Vagina (tissue), 2 donors: ENCODE data around the gene EREG. TPM values are rescaled to one million over a fixed set of nuclear protein-coding genes. Genes with fewer than 3 reads are reported as not detected.

Source experiments
- DNase-seq, 2 donors: peaks; one replicate each; pipeline ENCODE4 v3.0.0-alpha.2; 2017; ENCODE audit errors: extremely low spot score in 2 of 2
- H3K27ac ChIP-seq: fragments of 200-600 bp; sonication (generic); one replicate; pipeline ENCODE4 v1.5.1; 2019
- H3K27me3 ChIP-seq: fragments of 200-600 bp; sonication (generic); one replicate; pipeline ENCODE4 v1.5.1; 2019
- H3K36me3 ChIP-seq, 2 donors: fragments of 200-600 bp; sonication (generic); one replicate each; pipeline ENCODE4 v1.5.1; 2017 to 2019
- H3K4me1 ChIP-seq: fragments of 200-600 bp; sonication (generic); one replicate; pipeline ENCODE4 v1.5.1; 2019
- H3K4me3 ChIP-seq, 2 donors: fragments of 200-600 bp; sonication (generic); 1 replicate in 1 of 2; 2 replicates in 1 of 2; pipeline ENCODE4 v1.5.1; 2016 to 2019
- H3K9me3 ChIP-seq: fragments of 200-600 bp; sonication (generic); one replicate; pipeline ENCODE4 v1.5.1; 2019
- POLR2A ChIP-seq, 2 donors: fragments of 450-650 bp; IDR thresholded peaks; one replicate each; pipeline ENCODE4 v1.6.1; 2017; ENCODE audit warnings: antibody characterized with exemption in 2 of 2, mild to moderate bottlenecking in 2 of 2, moderate library complexity in 2 of 2
- POLR2AphosphoS5 ChIP-seq, 2 donors: sonication (generic); formaldehyde crosslinking; IDR thresholded peaks; one replicate each; pipeline ENCODE4 v1.9.0; 2017; ENCODE audit warnings: antibody characterized with exemption in 2 of 2, mild to moderate bottlenecking in 2 of 2, low read depth in 1 of 2; ENCODE audit not compliant: insufficient read depth in 1 of 2
- intact Hi-C: fragments of 100-400 bp; cut with DNase I; formaldehyde crosslinking; loops from one replicate; pipeline ENCODE4 v1.15.1; 2023
- total RNA-seq: library from RNA; depleted of rRNA; stranded (reverse); fragments of >200 nt; gene quantifications from one replicate; pipeline ENCODE4 v1.2.3, GENCODE V29; 2016
- TF ChIP-seq, protein P1 (sequence below), 3 experiments: fragments of 450-650 bp in 2 of 3; fragments of 200-600 bp in 1 of 3; sonication (generic) in 1 of 3; IDR thresholded peaks; one replicate each; pipeline ENCODE4 v1.5.1; 2017 to 2019; ENCODE audit warnings: antibody characterized with exemption in 3 of 3, mild to moderate bottlenecking in 2 of 3, moderate library complexity in 2 of 3

The EREG gene
- total RNA-seq, 1 donor from 2014 or later = 1.2 TPM

DNA sequence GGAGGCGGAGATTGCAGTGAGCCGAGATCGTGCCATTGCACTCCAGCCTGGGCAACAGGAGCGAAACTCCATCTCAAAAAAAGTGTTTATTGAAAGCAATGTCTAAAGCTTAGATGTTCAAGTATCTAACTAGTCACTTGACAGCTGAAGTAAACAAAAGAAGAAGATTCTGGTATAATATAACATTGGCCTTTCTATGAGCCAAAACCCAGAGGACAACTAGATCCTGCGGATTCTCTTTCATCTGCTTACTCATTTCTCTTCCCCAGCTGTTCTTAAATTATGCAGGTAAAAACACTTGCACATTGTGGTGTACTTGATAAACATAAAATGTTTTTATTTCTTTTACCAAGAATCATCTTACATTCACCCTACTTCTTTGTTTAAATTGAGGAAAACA, 55.9 kb downstream of the EREG start:
- no peak overlapping the region for H3K27ac ChIP-seq
- TF ChIP-seq, protein P1, sequence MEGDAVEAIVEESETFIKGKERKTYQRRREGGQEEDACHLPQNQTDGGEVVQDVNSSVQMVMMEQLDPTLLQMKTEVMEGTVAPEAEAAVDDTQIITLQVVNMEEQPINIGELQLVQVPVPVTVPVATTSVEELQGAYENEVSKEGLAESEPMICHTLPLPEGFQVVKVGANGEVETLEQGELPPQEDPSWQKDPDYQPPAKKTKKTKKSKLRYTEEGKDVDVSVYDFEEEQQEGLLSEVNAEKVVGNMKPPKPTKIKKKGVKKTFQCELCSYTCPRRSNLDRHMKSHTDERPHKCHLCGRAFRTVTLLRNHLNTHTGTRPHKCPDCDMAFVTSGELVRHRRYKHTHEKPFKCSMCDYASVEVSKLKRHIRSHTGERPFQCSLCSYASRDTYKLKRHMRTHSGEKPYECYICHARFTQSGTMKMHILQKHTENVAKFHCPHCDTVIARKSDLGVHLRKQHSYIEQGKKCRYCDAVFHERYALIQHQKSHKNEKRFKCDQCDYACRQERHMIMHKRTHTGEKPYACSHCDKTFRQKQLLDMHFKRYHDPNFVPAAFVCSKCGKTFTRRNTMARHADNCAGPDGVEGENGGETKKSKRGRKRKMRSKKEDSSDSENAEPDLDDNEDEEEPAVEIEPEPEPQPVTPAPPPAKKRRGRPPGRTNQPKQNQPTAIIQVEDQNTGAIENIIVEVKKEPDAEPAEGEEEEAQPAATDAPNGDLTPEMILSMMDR (IDR thresholded peaks at IDR 0.05) = no peak
- H3K36me3 ChIP-seq = no peaks in the 10 kb centered on the region
- H3K27me3 ChIP-seq = no peaks in the 10 kb centered on the region
- no peaks in the 10 kb centered on the region for H3K4me1 ChIP-seq
- intact Hi-C loops = no loop called here
- no peaks in the 10 kb centered on the region for H3K9me3 ChIP-seq
- no peak for DNase-seq
- H3K4me3 ChIP-seq = no peak overlapping the region

DNA sequence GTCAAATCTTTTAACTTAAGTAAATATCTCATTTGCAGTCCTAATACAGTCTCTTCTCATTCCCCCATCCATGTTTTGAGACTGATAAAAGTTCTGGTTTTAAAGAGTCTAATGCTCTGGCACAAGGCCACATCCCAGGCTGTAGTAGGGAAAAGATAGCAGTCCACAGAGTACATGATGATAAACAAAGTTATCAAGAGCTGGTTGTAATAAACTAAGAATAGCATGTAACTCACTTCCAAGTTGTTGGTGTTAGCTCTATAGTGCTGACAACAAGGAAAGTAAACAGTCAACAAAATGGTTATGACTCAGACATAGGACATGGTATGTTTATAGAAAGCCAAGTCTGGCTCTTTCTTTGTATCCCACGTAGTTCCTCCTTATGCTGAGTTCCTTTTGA, 58.2 kb downstream of the EREG start:
- intact Hi-C loops = no loop called here
- TF ChIP-seq POLR2AphosphoS5 (IDR thresholded peaks at IDR 0.05; ENCODE audit: insufficient read depth in 1 of 2, low read depth in 1 of 2) = no peak
- TF ChIP-seq POLR2A (IDR thresholded peaks at IDR 0.05) = no peak
- TF ChIP-seq, protein P1 (IDR thresholded peaks at IDR 0.05) = no peak
- Histone ChIP-seq H3K4me3 (no peak overlapping the region), H3K27me3 (no peaks in the 10 kb centered on the region), H3K4me1 (no peaks in the 10 kb centered on the region), H3K27ac (no peak overlapping the region), H3K9me3 (no peaks in the 10 kb centered on the region), H3K36me3 (no peaks in the 10 kb centered on the region)
- DNase-seq = no peak

DNA sequence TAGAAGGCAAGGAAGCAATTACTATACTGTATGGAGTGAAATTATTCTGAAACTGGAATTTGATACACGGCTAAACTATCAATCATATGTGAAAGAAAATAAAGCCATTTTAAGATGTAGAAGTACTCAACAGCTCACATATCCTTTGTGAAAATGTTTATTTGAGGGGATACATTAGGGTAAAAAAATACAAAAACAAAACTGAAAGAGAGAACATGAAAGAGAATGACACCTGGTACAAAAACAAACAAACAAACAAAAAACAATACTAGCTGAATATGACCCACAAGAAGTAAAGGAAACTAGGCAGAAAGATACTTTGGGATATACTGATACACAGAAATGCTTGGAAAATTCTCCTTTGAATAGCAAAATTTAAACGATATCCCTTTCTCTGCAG, 59.2 kb downstream of the EREG start:
- intact Hi-C loops = no loop called here
- H3K4me3 ChIP-seq = no peak overlapping the region
- DNase-seq = no peak
- no peaks in the 10 kb centered on the region for H3K27me3 ChIP-seq
- TF ChIP-seq POLR2AphosphoS5 (IDR thresholded peaks at IDR 0.05; ENCODE audit: insufficient read depth in 1 of 2, low read depth in 1 of 2) (no peak), POLR2A (IDR thresholded peaks at IDR 0.05) (no peak)
- no peaks in the 10 kb centered on the region for H3K4me1 ChIP-seq
- no peaks in the 10 kb centered on the region for H3K9me3 ChIP-seq
- H3K36me3 ChIP-seq = no peaks in the 10 kb centered on the region
- no peak overlapping the region for H3K27ac ChIP-seq

DNA sequence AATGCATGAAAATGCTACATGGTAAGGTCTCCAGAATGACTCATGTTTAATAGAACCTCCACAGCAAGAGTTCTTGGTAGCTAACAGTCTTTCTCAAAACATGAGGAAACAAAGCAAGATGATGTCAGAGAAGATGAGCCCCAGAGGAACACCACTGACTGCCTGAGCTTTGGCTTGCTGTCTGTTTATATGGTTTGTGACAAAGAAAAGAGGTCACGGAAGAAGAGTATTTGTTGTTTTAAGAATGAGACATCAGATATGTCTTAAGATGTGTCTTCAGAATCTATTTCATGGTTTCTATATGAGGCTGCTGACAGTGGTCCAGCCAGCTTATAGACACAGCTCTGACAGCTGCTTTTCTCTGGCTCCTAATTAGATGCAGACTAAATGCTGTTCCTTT, 61.2 kb downstream of the EREG start:
- Histone ChIP-seq H3K36me3 (no peaks in the 10 kb centered on the region), H3K4me1 (no peaks in the 10 kb centered on the region), H3K27me3 (no peaks in the 10 kb centered on the region), H3K9me3 (no peaks in the 10 kb centered on the region), H3K27ac (no peak overlapping the region), H3K4me3 (no peak overlapping the region)
- TF ChIP-seq POLR2A (IDR thresholded peaks at IDR 0.05) = no peak
- TF ChIP-seq, protein P1 (IDR thresholded peaks at IDR 0.05) = no peak
- TF ChIP-seq POLR2AphosphoS5 (IDR thresholded peaks at IDR 0.05; ENCODE audit: insufficient read depth in 1 of 2, low read depth in 1 of 2) = no peak
- intact Hi-C loops = no loop called here
- DNase-seq = no peak

DNA sequence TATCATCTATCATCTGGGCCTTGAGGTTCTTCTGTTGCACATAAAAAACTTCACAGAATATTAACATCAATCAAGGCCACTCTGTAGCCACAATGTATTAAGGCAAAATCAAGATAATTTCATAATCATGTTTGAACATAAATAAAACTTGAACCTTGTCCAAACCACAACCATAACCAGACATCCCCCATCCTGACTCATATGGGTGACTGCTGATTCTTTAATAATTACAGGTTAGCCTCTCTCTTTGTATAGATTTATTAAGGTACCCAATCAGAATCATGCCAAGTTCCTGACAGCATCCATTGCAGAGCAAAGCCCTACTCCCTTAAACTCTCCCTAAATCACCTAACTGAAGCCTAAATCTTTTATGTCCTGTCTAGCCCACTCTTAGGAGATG, 63.3 kb downstream of the EREG start:
- H3K4me3 ChIP-seq = no peak overlapping the region
- H3K9me3 ChIP-seq = no peaks in the 10 kb centered on the region
- no peaks in the 10 kb centered on the region for H3K4me1 ChIP-seq
- no peaks in the 10 kb centered on the region for H3K36me3 ChIP-seq
- no peak overlapping the region for H3K27ac ChIP-seq
- intact Hi-C loops = no loop called here
- H3K27me3 ChIP-seq = no peaks in the 10 kb centered on the region
- DNase-seq = no peak
- TF ChIP-seq POLR2A (IDR thresholded peaks at IDR 0.05) (no peak), POLR2AphosphoS5 (IDR thresholded peaks at IDR 0.05; ENCODE audit: insufficient read depth in 1 of 2, low read depth in 1 of 2) (no peak)

DNA sequence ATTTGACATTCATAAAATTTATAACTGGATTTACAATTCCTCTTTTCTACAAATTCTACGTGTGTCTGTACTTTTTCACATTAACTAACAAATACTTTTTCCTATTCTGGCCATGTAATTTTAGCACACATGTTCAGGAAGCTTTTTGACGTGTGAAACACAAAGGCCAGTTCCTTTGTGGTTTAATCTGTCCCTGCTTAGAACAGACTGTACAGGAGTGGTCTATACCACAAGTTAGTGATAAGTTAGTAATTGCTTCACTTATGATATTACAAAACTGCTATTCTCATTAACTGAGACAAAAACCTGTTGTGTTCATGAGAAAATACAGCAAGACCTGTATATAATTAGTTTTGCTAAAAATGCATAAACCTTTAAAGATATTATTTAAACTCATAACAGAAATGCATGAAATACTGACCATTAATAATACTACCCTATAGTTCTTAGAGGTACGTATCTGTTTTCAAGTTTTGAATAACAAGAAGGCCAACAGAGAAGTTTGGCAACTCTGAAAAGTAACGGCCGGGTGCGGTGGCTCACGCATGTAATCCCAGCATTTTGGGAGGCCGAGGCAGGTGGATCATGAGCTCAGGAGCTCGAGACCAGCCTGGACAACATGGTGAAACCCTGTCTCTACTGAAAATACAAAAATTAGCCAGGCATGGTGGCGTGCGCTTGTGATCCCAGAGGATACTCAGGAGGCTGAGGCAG, 66.3 kb downstream of the EREG start:
- no peaks in the 10 kb centered on the region for H3K9me3 ChIP-seq
- no peak overlapping the region for H3K4me3 ChIP-seq
- intact Hi-C loops = no loop called here
- H3K27me3 ChIP-seq = no peaks in the 10 kb centered on the region
- TF ChIP-seq, protein P1 (IDR thresholded peaks at IDR 0.05) = no peak
- peak in 1 of 2 donors; percentile 44 for TF ChIP-seq POLR2AphosphoS5 (IDR thresholded peaks at IDR 0.05; ENCODE audit: insufficient read depth in 1 of 2, low read depth in 1 of 2)
- H3K27ac ChIP-seq = no peak overlapping the region
- no peaks in the 10 kb centered on the region for H3K4me1 ChIP-seq
- no peaks in the 10 kb centered on the region for H3K36me3 ChIP-seq
- DNase-seq = no peak
